Esophagus squamous epithelium (tissue), 4 donors: Measurements from ENCODE around the gene SLC41A3.

Source experiments
- POLR2A ChIP-seq, 4 donors: fragments of 450-650 bp; IDR thresholded peaks; one replicate each; pipeline ENCODE4 v1.6.1; 2017; ENCODE audit warnings: antibody characterized with exemption in 4 of 4, mild to moderate bottlenecking in 4 of 4, moderate library complexity in 3 of 4
- TF ChIP-seq, protein P1 (sequence below), 6 experiments: fragments of 450-650 bp in 4 of 6; fragments of 200-600 bp in 2 of 6; sonication (generic) in 2 of 6; IDR thresholded peaks; one replicate each; pipeline ENCODE4 v1.5.1; 2016 to 2019; ENCODE audit warnings: antibody characterized with exemption in 6 of 6, mild to moderate bottlenecking in 4 of 6, moderate library complexity in 4 of 6

DNA sequence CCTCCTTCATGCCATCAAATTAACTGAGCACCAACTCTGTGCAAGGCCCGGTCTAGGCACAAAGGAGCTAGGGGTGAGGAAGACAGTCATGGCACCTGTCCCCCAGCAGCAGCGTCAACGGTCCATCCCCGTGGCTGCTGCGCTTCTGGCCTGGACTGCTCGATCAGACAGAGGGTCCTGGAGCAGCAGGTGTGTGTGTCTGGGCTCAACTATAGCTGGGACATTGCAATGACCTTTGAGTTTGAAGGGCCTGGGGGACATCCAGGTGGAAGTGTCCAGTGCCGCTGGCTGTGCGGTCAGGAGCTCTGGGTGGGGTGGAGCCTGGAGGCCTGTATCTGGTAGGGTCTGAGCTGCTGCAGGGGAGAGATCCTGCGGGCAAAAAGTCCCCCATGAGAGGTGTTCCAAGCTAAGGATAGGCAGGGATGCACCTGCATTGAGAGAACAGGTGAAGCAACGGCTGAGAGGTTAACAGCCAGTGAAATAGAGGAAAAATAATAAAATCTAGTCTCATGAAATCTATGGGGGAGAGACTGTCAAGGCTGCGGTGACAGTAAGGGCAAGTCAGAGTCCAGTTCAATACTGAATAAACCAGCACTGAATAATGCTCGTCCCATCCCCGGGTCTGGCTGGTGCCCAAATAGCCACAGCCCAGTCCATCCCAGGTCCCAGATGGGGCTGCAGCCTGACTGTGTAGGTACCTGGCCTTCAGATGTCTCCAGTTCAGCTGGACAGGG, 25.4 kb upstream of the SLC41A3 start:
- TF ChIP-seq POLR2A (IDR thresholded peaks at IDR 0.05), result no peak
- TF ChIP-seq, protein P1, sequence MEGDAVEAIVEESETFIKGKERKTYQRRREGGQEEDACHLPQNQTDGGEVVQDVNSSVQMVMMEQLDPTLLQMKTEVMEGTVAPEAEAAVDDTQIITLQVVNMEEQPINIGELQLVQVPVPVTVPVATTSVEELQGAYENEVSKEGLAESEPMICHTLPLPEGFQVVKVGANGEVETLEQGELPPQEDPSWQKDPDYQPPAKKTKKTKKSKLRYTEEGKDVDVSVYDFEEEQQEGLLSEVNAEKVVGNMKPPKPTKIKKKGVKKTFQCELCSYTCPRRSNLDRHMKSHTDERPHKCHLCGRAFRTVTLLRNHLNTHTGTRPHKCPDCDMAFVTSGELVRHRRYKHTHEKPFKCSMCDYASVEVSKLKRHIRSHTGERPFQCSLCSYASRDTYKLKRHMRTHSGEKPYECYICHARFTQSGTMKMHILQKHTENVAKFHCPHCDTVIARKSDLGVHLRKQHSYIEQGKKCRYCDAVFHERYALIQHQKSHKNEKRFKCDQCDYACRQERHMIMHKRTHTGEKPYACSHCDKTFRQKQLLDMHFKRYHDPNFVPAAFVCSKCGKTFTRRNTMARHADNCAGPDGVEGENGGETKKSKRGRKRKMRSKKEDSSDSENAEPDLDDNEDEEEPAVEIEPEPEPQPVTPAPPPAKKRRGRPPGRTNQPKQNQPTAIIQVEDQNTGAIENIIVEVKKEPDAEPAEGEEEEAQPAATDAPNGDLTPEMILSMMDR (IDR thresholded peaks at IDR 0.05), result no peak
